GM19463 (cell line): Measurements from ENCODE around the gene NAP1L5.
A peak's percentile ranks its signal among the peaks of the same experiment; 100 is the strongest.

ENCODE experiments used
- ATAC-seq: cut with Tn5 transposase; IDR thresholded peaks from one replicate; pipeline ENCODE4 v1.9.1; 2021; ENCODE audit warnings: mild to moderate bottlenecking, moderate library complexity; ENCODE audit not compliant: unreplicated experiment

NAP1L5 gene

GRCh38 chr4:88722828-88723227 lies 25.2 kb upstream of the NAP1L5 start:
- no peak for ATAC-seq

- no peak for ATAC-seq
These were observed 24.7 kb upstream of the NAP1L5 start for GRCh38 chr4:88722276-88722780.

- ATAC-seq = no peak
These were observed 23.1 kb upstream of the NAP1L5 start for GRCh38 chr4:88720451-88721428.

GRCh38 chr4:88719381-88719780 lies 21.8 kb upstream of the NAP1L5 start:
- ATAC-seq = no peak

- no peak for ATAC-seq
These were observed 20.5 kb upstream of the NAP1L5 start for GRCh38 chr4:88718098-88718497.

GRCh38 chr4:88713782-88714181 lies 16.2 kb upstream of the NAP1L5 start:
- ATAC-seq = no peak

GRCh38 chr4:88709989-88710388 lies 12.4 kb upstream of the NAP1L5 start:
- no peak for ATAC-seq

- ATAC-seq = no peak
These were observed 8.9 kb upstream of the NAP1L5 start for GRCh38 chr4:88706574-88706973.

GRCh38 chr4:88705805-88706492 lies 8.3 kb upstream of the NAP1L5 start:
- ATAC-seq = no peak

GRCh38 chr4:88705223-88705622 lies 7.6 kb upstream of the NAP1L5 start:
- no peak for ATAC-seq

GRCh38 chr4:88702782-88703181 lies 5.2 kb upstream of the NAP1L5 start:
- no peak for ATAC-seq

GRCh38 chr4:88698519-88698918 lies 890 bp upstream of the NAP1L5 start:
- no peak for ATAC-seq

GRCh38 chr4:88697141-88697540 lies 488 bp downstream of the NAP1L5 start:
- no peak for ATAC-seq

- ATAC-seq = no peak
These were observed 999 bp downstream of the NAP1L5 start for GRCh38 chr4:88696630-88697029.

GRCh38 chr4:88693792-88694191 lies 3.8 kb downstream of the NAP1L5 start:
- ATAC-seq = no peak

- ATAC-seq = no peak
These were observed 7.3 kb downstream of the NAP1L5 start for GRCh38 chr4:88690355-88690754.

GRCh38 chr4:88681209-88681608 lies 16.4 kb downstream of the NAP1L5 start:
- ATAC-seq = no peak

- ATAC-seq = no peak
These were observed 22.1 kb downstream of the NAP1L5 start for GRCh38 chr4:88675543-88675942.

- no peak for ATAC-seq
These were observed 22.6 kb downstream of the NAP1L5 start for GRCh38 chr4:88674979-88675378.

GRCh38 chr4:88674565-88674964 lies 23.1 kb downstream of the NAP1L5 start:
- ATAC-seq = no peak

- ATAC-seq = no peak
These were observed 23.7 kb downstream of the NAP1L5 start for GRCh38 chr4:88673886-88674285.

GRCh38 chr4:88672987-88673386 lies 24.6 kb downstream of the NAP1L5 start:
- ATAC-seq = peak; percentile 76
